CD14-positive monocyte (primary cell): ENCODE measurements around the gene HSD17B14. TPM values are rescaled to one million over a fixed set of nuclear protein-coding genes. Genes with fewer than 3 reads are reported as not detected.

Experiments used
- DNase-seq, 3 donors: peaks; one replicate each; pipeline ENCODE4 v3.0.0-alpha.2; 2011 to 2022
- H2AFZ ChIP-seq: 2 replicates; pipeline ENCODE4 v1.6.0; 2012; ENCODE audit warnings: mild to moderate bottlenecking, low read depth, low read length, inconsistent platforms; ENCODE audit not compliant: insufficient read depth, poor library complexity, severe bottlenecking
- H3K27ac ChIP-seq, 2 donors: 1 replicate in 1 of 2; 2 replicates in 1 of 2; pipeline ENCODE4 v1.5.1; 2012 to 2013; ENCODE audit warnings: low read length in 2 of 2, control low read depth in 1 of 2, inconsistent platforms in 1 of 2, low read depth in 1 of 2, mild to moderate bottlenecking in 1 of 2
- H3K27me3 ChIP-seq, 2 donors: one replicate each; pipeline versions ENCODE4 v1.6.0 to v1.6.1; 2011 to 2013; ENCODE audit warnings: low read length in 2 of 2; ENCODE audit not compliant: control insufficient read depth in 2 of 2, insufficient read depth in 2 of 2
- H3K36me3 ChIP-seq, 2 donors: replicated peaks in 1 of 2; 1 replicate in 1 of 2; 2 replicates in 1 of 2; pipeline versions ENCODE4 v1.5.1 to v1.6.1; 2012 to 2013; ENCODE audit warnings: low read length in 2 of 2, control low read depth in 1 of 2, inconsistent platforms in 1 of 2, mild to moderate bottlenecking in 1 of 2; ENCODE audit not compliant: insufficient read depth in 2 of 2, control insufficient read depth in 1 of 2
- H3K4me1 ChIP-seq, 2 donors: 1 replicate in 1 of 2; 2 replicates in 1 of 2; pipeline versions ENCODE4 v1.5.1 to v1.6.1; 2012 to 2013; ENCODE audit warnings: low read length in 2 of 2, control low read depth in 1 of 2, inconsistent platforms in 1 of 2, mild to moderate bottlenecking in 1 of 2, moderate library complexity in 1 of 2; ENCODE audit not compliant: insufficient read depth in 2 of 2, control insufficient read depth in 1 of 2
- H3K4me2 ChIP-seq: replicated peaks from 2 replicates; pipeline ENCODE3; 2012; ENCODE audit warnings: low read length, moderate library complexity, mild to moderate bottlenecking; ENCODE audit not compliant: poor library complexity, severe bottlenecking; ENCODE audit errors: extremely low read depth
- H3K4me3 ChIP-seq, 3 experiments: fragments of 200-600 bp in 1 of 3; sonication (generic) in 1 of 3; replicated peaks in 1 of 3; 1 replicate in 2 of 3; 2 replicates in 1 of 3; pipeline ENCODE4 v1.5.1; 2011 to 2013; ENCODE audit warnings: low read length in 3 of 3, mild to moderate bottlenecking in 3 of 3, control low read depth in 2 of 3, low read depth in 2 of 3, inconsistent platforms in 1 of 3, moderate library complexity in 1 of 3
- H3K79me2 ChIP-seq: 2 replicates; pipeline ENCODE4 v1.6.0; 2012; ENCODE audit warnings: mild to moderate bottlenecking, control low read depth, inconsistent platforms, low read length, moderate library complexity; ENCODE audit not compliant: insufficient read depth
- H3K9ac ChIP-seq: 2 replicates; pipeline ENCODE4 v1.6.0; 2017; ENCODE audit warnings: low read length, mild to moderate bottlenecking; ENCODE audit not compliant: insufficient read depth, poor library complexity, severe bottlenecking
- H3K9me3 ChIP-seq, 2 donors: replicated peaks in 1 of 2; 1 replicate in 1 of 2; 2 replicates in 1 of 2; pipeline versions ENCODE4 v1.5.1 to v1.6.1; 2012 to 2013; ENCODE audit warnings: low read length in 2 of 2, control low read depth in 1 of 2; ENCODE audit not compliant: control insufficient read depth in 1 of 2, insufficient read depth in 1 of 2
- H4K20me1 ChIP-seq: 2 replicates; pipeline ENCODE4 v1.6.0; 2012; ENCODE audit warnings: mild to moderate bottlenecking, low read length, control low read depth, moderate library complexity; ENCODE audit not compliant: insufficient read depth
- H3K27ac Mint-ChIP-seq, 7 donors: one replicate each; pipeline ENCODE4 v1.8.0; 2020; ENCODE audit warnings: mild to moderate bottlenecking in 7 of 7, mixed read lengths in 7 of 7, moderate library complexity in 6 of 7, inconsistent platforms in 2 of 7
- H3K27me3 Mint-ChIP-seq, 3 donors: one replicate each; pipeline ENCODE4 v1.8.0; 2021 to 2022; ENCODE audit warnings: low read depth in 3 of 3, mild to moderate bottlenecking in 3 of 3, mixed read lengths in 3 of 3, moderate library complexity in 3 of 3, inconsistent platforms in 1 of 3
- H3K36me3 Mint-ChIP-seq, 2 donors: one replicate each; pipeline ENCODE4 v1.8.0; 2020; ENCODE audit warnings: mixed read lengths in 2 of 2, inconsistent platforms in 1 of 2, mild to moderate bottlenecking in 1 of 2
- H3K4me1 Mint-ChIP-seq: one replicate; pipeline ENCODE4 v1.8.0; 2020; ENCODE audit warnings: mild to moderate bottlenecking, mixed read lengths
- H3K4me3 Mint-ChIP-seq, 2 donors: one replicate each; pipeline ENCODE4 v1.8.0; 2020; ENCODE audit warnings: mild to moderate bottlenecking in 2 of 2, mixed read lengths in 2 of 2, moderate library complexity in 1 of 2
- H3K9me3 Mint-ChIP-seq, 7 donors: one replicate each; pipeline ENCODE4 v1.8.0; 2020 to 2022; ENCODE audit warnings: mixed read lengths in 7 of 7, mild to moderate bottlenecking in 6 of 7, moderate library complexity in 6 of 7, inconsistent platforms in 2 of 7
- CTCF ChIP-seq: fragments of 200-600 bp; IDR thresholded peaks from one replicate; pipeline ENCODE4 v1.8.0; 2022; ENCODE audit warnings: antibody characterized with exemption, mild to moderate bottlenecking
- WGBS: methylation state at CpG from one replicate; pipeline ENCODE4 v1.1.5; 2013; ENCODE audit warnings: missing lambda C conversion rate; ENCODE audit not compliant: insufficient coverage; 5-methylcytosine and 5-hydroxymethylcytosine counted together
- intact Hi-C, 2 donors: fragments of 100-400 bp; cut with micrococcal nuclease; formaldehyde crosslinking; loops; one replicate each; pipeline versions ENCODE4 v1.15.0 to v1.15.1; 2023
- polyA plus RNA-seq, 3 donors: library from polyadenylated mRNA; depleted of rRNA in 1 of 3; unstranded in 2 of 3; stranded (reverse) in 1 of 3; fragments of 300-500 nt in 2 of 3; fragments of >200 nt in 1 of 3; fragmentation: Illumina TruSeq in 2 of 3; gene quantifications; 1 replicate in 2 of 3; 2 replicates in 1 of 3; pipeline ENCODE4 v1.2.3, GENCODE V29; 2012 to 2021

HSD17B14 gene
- polyA plus RNA-seq, 3 donors: not detected

DNA sequence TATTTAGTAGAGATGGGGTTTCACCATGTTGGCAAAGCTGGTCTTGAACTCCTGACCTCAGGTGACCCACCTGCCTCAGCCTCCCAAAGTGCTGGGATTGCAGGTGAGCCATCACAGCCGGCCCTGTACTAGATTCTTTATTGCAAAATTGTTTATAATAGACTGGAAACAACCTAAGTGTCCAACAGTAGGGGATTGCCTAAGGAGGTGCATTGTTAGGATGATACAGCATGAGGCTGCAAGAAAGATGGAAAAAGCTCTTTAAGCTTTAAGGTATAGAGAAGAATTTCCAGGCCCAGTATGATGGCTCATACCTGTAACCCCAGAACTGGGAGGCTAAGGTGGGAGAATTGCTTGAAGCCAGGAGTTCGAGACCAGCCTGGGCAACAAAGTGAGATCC is 33.7 kb downstream of the HSD17B14 start:
- Mint-ChIP-seq H3K4me1 (no peaks in the 10 kb centered on the region), H3K4me3 (no peak overlapping the region), H3K27ac (no peak overlapping the region), H3K9me3 (no peaks in the 10 kb centered on the region), H3K27me3 (peaks cover 0 to 3% (median 2%) of the 10 kb centered on the region in 3 donors), H3K36me3 (peaks cover 3 to 8% of the 10 kb centered on the region in 2 donors)
- no peak for DNase-seq
- WGBS: 100% methylated on average over 1 of the region's 2 CpGs
- H3K9ac ChIP-seq: no peak overlapping the region
- H3K79me2 ChIP-seq: no peaks in the 10 kb centered on the region
- H3K27me3 ChIP-seq: no peaks in the 10 kb centered on the region
- H3K27ac ChIP-seq: no peak overlapping the region
- no peak overlapping the region for H2AFZ ChIP-seq
- H4K20me1 ChIP-seq: no peaks in the 10 kb centered on the region
- H3K9me3 ChIP-seq: no peaks in the 10 kb centered on the region
- TF ChIP-seq CTCF: no peak
- no peaks in the 10 kb centered on the region for H3K36me3 ChIP-seq
- intact Hi-C loops: no loop called here
- H3K4me2 ChIP-seq: no peak overlapping the region
- H3K4me3 ChIP-seq: no peak overlapping the region
- no peaks in the 10 kb centered on the region for H3K4me1 ChIP-seq

DNA sequence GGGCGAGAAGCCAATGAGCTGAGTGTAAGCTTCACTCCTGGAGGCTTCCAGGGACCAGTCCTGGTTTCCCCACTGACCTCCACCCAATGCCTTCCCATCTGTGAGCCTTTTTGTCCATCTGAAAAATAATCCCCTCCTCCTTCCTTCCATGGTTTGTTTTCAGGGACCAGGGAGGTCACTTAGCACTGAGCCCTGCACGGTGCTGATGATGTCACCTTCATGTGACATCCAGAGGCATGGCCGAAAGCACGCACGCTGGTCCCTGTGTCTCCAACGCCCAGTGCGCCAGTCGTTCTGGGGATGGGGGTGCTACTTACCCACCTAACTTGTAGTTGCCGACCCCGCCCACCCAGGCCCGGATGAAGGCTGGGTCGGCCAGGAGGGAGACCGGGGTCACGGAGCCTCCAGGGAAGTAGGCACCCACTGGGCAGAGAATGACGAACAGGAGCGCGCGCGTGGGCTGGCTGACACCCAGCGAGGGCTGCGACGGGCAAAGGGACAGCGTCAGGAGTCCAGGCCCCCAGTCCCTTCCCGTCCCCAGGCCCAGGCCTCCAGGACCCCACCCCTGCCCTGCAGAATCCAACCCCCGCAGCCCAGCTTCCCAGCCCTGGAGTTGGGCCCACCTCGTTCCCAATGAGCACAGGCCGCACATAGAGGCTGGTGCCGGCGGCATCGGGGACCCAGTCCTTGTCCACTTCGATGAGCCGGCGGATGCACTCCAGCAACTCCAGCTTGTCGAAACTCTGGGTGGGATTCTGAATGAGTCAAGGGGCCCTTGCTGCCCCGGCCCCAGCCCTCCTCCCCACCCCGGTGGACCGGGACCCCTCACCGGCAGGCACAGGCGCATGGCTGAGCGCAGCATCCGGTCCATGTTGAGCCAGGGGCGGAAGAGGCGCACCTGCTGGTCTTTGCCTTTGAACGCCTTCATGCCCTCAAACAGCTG is 36.7 kb downstream of the HSD17B14 start:
- 97% methylated on average over 40 of the region's 44 CpGs for WGBS
- Histone ChIP-seq H2AFZ (no peak overlapping the region), H3K4me3 (no peak overlapping the region), H3K4me2 (no peak overlapping the region), H3K36me3 (no peaks in the 10 kb centered on the region), H3K79me2 (no peaks in the 10 kb centered on the region), H4K20me1 (no peaks in the 10 kb centered on the region), H3K27ac (no peak overlapping the region), H3K9ac (no peak overlapping the region), H3K4me1 (peaks cover 4 to 6% of the 10 kb centered on the region in 2 donors), H3K27me3 (no peaks in the 10 kb centered on the region), H3K9me3 (no peaks in the 10 kb centered on the region)
- Mint-ChIP-seq H3K27ac (no peak overlapping the region), H3K4me1 (peaks cover 6% of the 10 kb centered on the region), H3K36me3 (peaks cover under 1 to 7% of the 10 kb centered on the region in 2 donors), H3K27me3 (peaks cover 0 to 3% (median 2%) of the 10 kb centered on the region in 3 donors), H3K4me3 (no peak overlapping the region), H3K9me3 (no peaks in the 10 kb centered on the region)
- TF ChIP-seq CTCF: no peak
- intact Hi-C loops: loop anchor here in 1 of 2 donors (5.0 kb wide), 1 partner anchor 173 kb away; no protein-coding TSS in a partner anchor
- no peak for DNase-seq
